Measurements from ENCODE around the gene GET4.
"Not testable (repeated sequence)": the region's sequence is repeated elsewhere in the genome, so short reads cannot be mapped to it uniquely, and the experiment has no call there.

The GET4 gene

GRCh38 chr7:840001-840600, 36.3 kb upstream of the GET4 start:
- H3K4me3 Mint-ChIP-seq = no peak overlapping the region
- peaks cover 48% of the 10 kb centered on the region for H3K36me3 Mint-ChIP-seq
- H3K9me3 Mint-ChIP-seq = no peaks in the 10 kb centered on the region
- peaks cover 20% of the 10 kb centered on the region for H3K4me1 Mint-ChIP-seq
- H3K27ac Mint-ChIP-seq = no peak overlapping the region
- no peaks in the 10 kb centered on the region for H3K27me3 Mint-ChIP-seq
- DNase-seq = no peak
- CTCF ChIA-PET = no interaction called here

- Mint-ChIP-seq H3K4me1 (peaks cover 5% of the 10 kb centered on the region), H3K9me3 (no peaks in the 10 kb centered on the region), H3K27me3 (no peaks in the 10 kb centered on the region), H3K4me3 (no peak overlapping the region), H3K27ac (peak overlapping the region; percentile 24), H3K36me3 (peaks cover 46% of the 10 kb centered on the region)
- CTCF ChIA-PET = interaction anchor here (1.0 to 1.6 kb wide), 2 partner anchors 12 to 31 kb away, joined by 5 to 7 read pairs; no protein-coding TSS in a partner anchor
- no peak for DNase-seq
These were observed 34.4 kb upstream of the GET4 start for GRCh38 chr7:841943-842342.

- CTCF ChIA-PET = interaction anchor here (1.6 kb wide), 1 partner anchor 31 kb away, joined by 7 read pairs; no protein-coding TSS in a partner anchor
- no peaks in the 10 kb centered on the region for H3K27me3 Mint-ChIP-seq
- H3K27ac Mint-ChIP-seq = no peak overlapping the region
- DNase-seq = no peak
- H3K9me3 Mint-ChIP-seq = no peaks in the 10 kb centered on the region
- H3K4me1 Mint-ChIP-seq = peaks cover 2% of the 10 kb centered on the region
- peaks cover 40% of the 10 kb centered on the region for H3K36me3 Mint-ChIP-seq
- no peak overlapping the region for H3K4me3 Mint-ChIP-seq
These were observed 33.8 kb upstream of the GET4 start for GRCh38 chr7:842431-843031.

GRCh38 chr7:843230-843629, 33.1 kb upstream of the GET4 start:
- H3K4me1 Mint-ChIP-seq = no peaks in the 10 kb centered on the region
- CTCF ChIA-PET = no interaction called here
- no peaks in the 10 kb centered on the region for H3K27me3 Mint-ChIP-seq
- H3K4me3 Mint-ChIP-seq = no peak overlapping the region
- peaks cover 41% of the 10 kb centered on the region for H3K36me3 Mint-ChIP-seq
- H3K27ac Mint-ChIP-seq = no peak overlapping the region
- DNase-seq = no peak
- H3K9me3 Mint-ChIP-seq = peaks cover 1% of the 10 kb centered on the region

- H3K27ac Mint-ChIP-seq = no peak overlapping the region
- peaks cover 45% of the 10 kb centered on the region for H3K36me3 Mint-ChIP-seq
- CTCF ChIA-PET = no interaction called here
These were observed 32.3 kb upstream of the GET4 start for GRCh38 chr7:844043-844442.

GRCh38 chr7:844514-844913, 31.8 kb upstream of the GET4 start:
- CTCF ChIA-PET = no interaction called here
- no peak for DNase-seq
- H3K27ac Mint-ChIP-seq = no peak overlapping the region
- H3K4me3 Mint-ChIP-seq = no peak overlapping the region
- H3K4me1 Mint-ChIP-seq = no peaks in the 10 kb centered on the region
- peaks cover 47% of the 10 kb centered on the region for H3K36me3 Mint-ChIP-seq
- no peaks in the 10 kb centered on the region for H3K27me3 Mint-ChIP-seq
- peaks cover 3% of the 10 kb centered on the region for H3K9me3 Mint-ChIP-seq

More at GRCh38 chr7:844043-844442, 32.3 kb upstream of the GET4 start:
- Mint-ChIP-seq H3K9me3 (peaks cover 3% of the 10 kb centered on the region), H3K27me3 (no peaks in the 10 kb centered on the region), H3K4me1 (no peaks in the 10 kb centered on the region), H3K4me3 (no peak overlapping the region)
- no peak for DNase-seq

- peaks cover 3% of the 10 kb centered on the region for H3K9me3 Mint-ChIP-seq
- CTCF ChIA-PET = no interaction called here
- no peaks in the 10 kb centered on the region for H3K27me3 Mint-ChIP-seq
- H3K36me3 Mint-ChIP-seq = peaks cover 48% of the 10 kb centered on the region
- no peak for DNase-seq
- H3K4me3 Mint-ChIP-seq = no peak overlapping the region
- no peaks in the 10 kb centered on the region for H3K4me1 Mint-ChIP-seq
- H3K27ac Mint-ChIP-seq = no peak overlapping the region
These were observed 31.3 kb upstream of the GET4 start for GRCh38 chr7:845091-845490.

GRCh38 chr7:845731-846130, 30.6 kb upstream of the GET4 start:
- Mint-ChIP-seq H3K4me3 (no peak overlapping the region), H3K27ac (no peak overlapping the region), H3K27me3 (no peaks in the 10 kb centered on the region), H3K9me3 (peaks cover 3% of the 10 kb centered on the region), H3K36me3 (peaks cover 50% of the 10 kb centered on the region), H3K4me1 (no peaks in the 10 kb centered on the region)
- DNase-seq = no peak
- CTCF ChIA-PET = no interaction called here

- H3K9me3 Mint-ChIP-seq, H3K27me3 Mint-ChIP-seq, H3K4me3 Mint-ChIP-seq, CTCF ChIA-PET, H3K4me1 Mint-ChIP-seq, H3K27ac Mint-ChIP-seq, DNase-seq: not testable (repeated sequence)
- H3K36me3 Mint-ChIP-seq = peaks cover 45% of the 10 kb centered on the region
These were observed 29.2 kb upstream of the GET4 start for GRCh38 chr7:846958-847650.

GRCh38 chr7:847728-848127, 28.6 kb upstream of the GET4 start:
- H3K27me3 Mint-ChIP-seq, CTCF ChIA-PET, H3K27ac Mint-ChIP-seq, DNase-seq, H3K4me3 Mint-ChIP-seq, H3K4me1 Mint-ChIP-seq, H3K9me3 Mint-ChIP-seq: not testable (repeated sequence)
- H3K36me3 Mint-ChIP-seq = peaks cover 39% of the 10 kb centered on the region

GRCh38 chr7:849145-849544, 27.2 kb upstream of the GET4 start:
- peaks cover 38% of the 10 kb centered on the region for H3K36me3 Mint-ChIP-seq
- CTCF ChIA-PET = no interaction called here

GRCh38 chr7:849781-850180, 26.6 kb upstream of the GET4 start:
- peaks cover 41% of the 10 kb centered on the region for H3K36me3 Mint-ChIP-seq
- peaks cover 3% of the 10 kb centered on the region for H3K9me3 Mint-ChIP-seq
- no peaks in the 10 kb centered on the region for H3K27me3 Mint-ChIP-seq
- no peak overlapping the region for H3K4me3 Mint-ChIP-seq
- no peak for DNase-seq
- H3K27ac Mint-ChIP-seq = no peak overlapping the region
- CTCF ChIA-PET = no interaction called here
- H3K4me1 Mint-ChIP-seq = no peaks in the 10 kb centered on the region

More at GRCh38 chr7:849145-849544, 27.2 kb upstream of the GET4 start:
- Mint-ChIP-seq H3K4me1 (no peaks in the 10 kb centered on the region), H3K27ac (no peak overlapping the region), H3K4me3 (no peak overlapping the region), H3K27me3 (no peaks in the 10 kb centered on the region), H3K9me3 (peaks cover 3% of the 10 kb centered on the region)
- no peak for DNase-seq

GRCh38 chr7:851204-851603, 25.1 kb upstream of the GET4 start:
- Mint-ChIP-seq H3K4me3 (no peak overlapping the region), H3K27ac (no peak overlapping the region), H3K9me3 (peaks cover 3% of the 10 kb centered on the region), H3K36me3 (peaks cover 38% of the 10 kb centered on the region), H3K4me1 (no peaks in the 10 kb centered on the region), H3K27me3 (no peaks in the 10 kb centered on the region)
- CTCF ChIA-PET = no interaction called here
- DNase-seq = no peak

GRCh38 chr7:853366-854117, 22.8 kb upstream of the GET4 start:
- H3K4me1 Mint-ChIP-seq = no peaks in the 10 kb centered on the region
- H3K27ac Mint-ChIP-seq = no peak overlapping the region
- H3K4me3 Mint-ChIP-seq = no peak overlapping the region
- no peaks in the 10 kb centered on the region for H3K9me3 Mint-ChIP-seq
- CTCF ChIA-PET = interaction anchor here (0.9 kb wide), 1 partner anchor 12 kb away, joined by 5 read pairs; no protein-coding TSS in a partner anchor
- peaks cover 35% of the 10 kb centered on the region for H3K36me3 Mint-ChIP-seq
- no peaks in the 10 kb centered on the region for H3K27me3 Mint-ChIP-seq
- no peak for DNase-seq
